Posterior cingulate gyrus (tissue), 11 donors: ENCODE data around the gene OSTF1.

Experiments used
- DNase-seq, 10 donors: peaks; one replicate each; pipeline versions ENCODE4 v3.0.0 to v3.0.0-alpha.2; 2020 to 2021; ENCODE audit warnings: mixed read lengths in 3 of 10
- intact Hi-C: fragments of 100-400 bp; cut with DNase I; formaldehyde crosslinking; loops from one replicate; pipeline ENCODE4 v1.15.1; 2023

The OSTF1 gene

GRCh38 chr9:75087824-75088645 lies at the start of gene OSTF1, which contains the start of gene NMRK1:
Gene OSTF1, plus strand, starts transcription at chr9:75088514. Its CDS starts 179 bp downstream, at chr9:75088693.
Gene NMRK1, minus strand, starts transcription at chr9:75088155. Its CDS starts 5,040 bp downstream, at chr9:75083115.
- intact Hi-C loops = loop anchor here (1.0 to 10.0 kb wide), 4 partner anchors 60 to 1307 kb away; partner anchors contain the start of genes C9orf40, CARNMT1 and RFK
- peak; percentile 85 to 99 (median 93) for DNase-seq

- intact Hi-C loops = no loop called here
- no peak for DNase-seq
These were observed 49.3 kb upstream of the OSTF1 start for GRCh38 chr9:75039009-75039408.

GRCh38 chr9:75039801-75040200 lies 48.5 kb upstream of the OSTF1 start:
- intact Hi-C loops = no loop called here
- DNase-seq = no peak

GRCh38 chr9:75041041-75041440 lies 47.3 kb upstream of the OSTF1 start:
- DNase-seq = no peak
- intact Hi-C loops = no loop called here

- intact Hi-C loops = no loop called here
- no peak for DNase-seq
These were observed 41.5 kb upstream of the OSTF1 start for GRCh38 chr9:75046725-75047345.

- intact Hi-C loops = no loop called here
- DNase-seq = no peak
These were observed 40.8 kb upstream of the OSTF1 start for GRCh38 chr9:75047506-75047905.

- DNase-seq = no peak
- intact Hi-C loops = no loop called here
These were observed 37.0 kb upstream of the OSTF1 start for GRCh38 chr9:75051285-75051684.

GRCh38 chr9:75053869-75054268 lies 34.4 kb upstream of the OSTF1 start:
- intact Hi-C loops = no loop called here
- no peak for DNase-seq

- DNase-seq = no peak
- intact Hi-C loops = no loop called here
These were observed 33.8 kb upstream of the OSTF1 start for GRCh38 chr9:75054368-75055001.

- no peak for DNase-seq
- intact Hi-C loops = no loop called here
These were observed 27.1 kb upstream of the OSTF1 start for GRCh38 chr9:75061169-75061568.

GRCh38 chr9:75063556-75064305 lies 24.6 kb upstream of the OSTF1 start:
- no peak for DNase-seq
- intact Hi-C loops = no loop called here

GRCh38 chr9:75064307-75065025 lies 23.8 kb upstream of the OSTF1 start:
- peak in 3 of 10 donors; percentile 36 to 56 (median 44) for DNase-seq
- intact Hi-C loops = no loop called here

GRCh38 chr9:75065510-75065909 lies 22.8 kb upstream of the OSTF1 start:
- intact Hi-C loops = no loop called here
- DNase-seq = no peak

- intact Hi-C loops = no loop called here
- no peak for DNase-seq
These were observed 20.4 kb upstream of the OSTF1 start for GRCh38 chr9:75067894-75068293.

GRCh38 chr9:75069171-75069570 lies 19.1 kb upstream of the OSTF1 start:
- intact Hi-C loops = no loop called here
- DNase-seq = no peak

- peak in 1 of 10 donors; percentile 83 for DNase-seq
- intact Hi-C loops = no loop called here
These were observed 16.7 kb upstream of the OSTF1 start for GRCh38 chr9:75071530-75072122.

- no peak for DNase-seq
- intact Hi-C loops = no loop called here
These were observed 15.4 kb upstream of the OSTF1 start for GRCh38 chr9:75072895-75073294.

GRCh38 chr9:75081632-75082031 lies 6.7 kb upstream of the OSTF1 start:
- intact Hi-C loops = loop anchor here (10.0 kb wide), 1 partner anchor 1313 kb away; the partner anchor contains the start of gene RFK
- DNase-seq = no peak
